K562 (cell line): ENCODE measurements around the gene BCAS3.

Source experiments
- CEBPB ChIP-seq: fragments of 450-650 bp; IDR thresholded peaks from 2 replicates; pipeline ENCODE4 v1.6.1; 2016; ENCODE audit warnings: missing genetic modification characterization, missing compliant biosample characterization
- KDM5B ChIP-seq: fragments of 200-600 bp; sonication (generic); IDR thresholded peaks from 2 replicates; pipeline ENCODE4 v1.6.1; 2012; ENCODE audit warnings: low read depth, mild to moderate bottlenecking, moderate library complexity, low read length, control low read depth, inconsistent platforms; ENCODE audit not compliant: insufficient replicate concordance
- MTA2 ChIP-seq: fragments of 450-650 bp; IDR thresholded peaks from 2 replicates; pipeline ENCODE4 v1.6.1; 2016; ENCODE audit warnings: low read depth
- TF ChIP-seq, protein P1 (sequence below): fragments of 250-450 bp; sonication (Bioruptor Pico); IDR thresholded peaks from 2 replicates; pipeline ENCODE4 v1.4.0; 2020; ENCODE audit warnings: mild to moderate bottlenecking, moderate library complexity
- TF ChIP-seq, protein P2 (sequence below): sonication (generic); formaldehyde crosslinking; IDR thresholded peaks from 2 replicates; pipeline ENCODE4 v1.8.0; 2022; ENCODE audit warnings: missing genetic modification reagents, mild to moderate bottlenecking, borderline replicate concordance
- TF ChIP-seq, protein P3 (sequence below), 3 experiments: IDR thresholded peaks in 2 of 3; conservative IDR thresholded peaks in 1 of 3; 2 replicates each; pipeline ENCODE4 v1.5.1; 2011 to 2012; ENCODE audit warnings: low read length in 3 of 3, mild to moderate bottlenecking in 3 of 3, control low read depth in 2 of 3, improper control_type of control experiment in 1 of 3, inconsistent platforms in 1 of 3, low read depth in 1 of 3, mixed read lengths in 1 of 3, moderate library complexity in 1 of 3; ENCODE audit not compliant: insufficient read depth in 2 of 3

DNA sequence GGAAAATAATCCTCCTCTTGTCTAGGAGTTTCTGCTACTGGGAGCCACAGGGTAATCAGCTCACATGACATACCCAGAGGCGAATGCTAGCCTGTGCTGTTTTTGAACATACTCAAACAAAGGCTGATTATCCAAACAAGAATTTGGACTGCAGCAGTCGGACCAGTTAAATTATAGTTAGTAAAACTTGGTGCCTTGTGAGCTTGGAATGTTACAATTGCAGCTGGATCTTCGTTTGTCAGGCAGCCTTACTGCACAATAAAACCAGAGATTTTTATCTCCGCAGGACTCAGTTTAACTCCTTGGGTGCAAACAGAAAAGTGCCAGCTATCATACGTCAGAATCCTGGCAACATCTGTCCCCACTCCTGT, 558.2 kb downstream of the BCAS3 start:
- TF ChIP-seq MTA2 (no peak), CEBPB (tag) (no peak), KDM5B (no peak)
- TF ChIP-seq, protein P1, sequence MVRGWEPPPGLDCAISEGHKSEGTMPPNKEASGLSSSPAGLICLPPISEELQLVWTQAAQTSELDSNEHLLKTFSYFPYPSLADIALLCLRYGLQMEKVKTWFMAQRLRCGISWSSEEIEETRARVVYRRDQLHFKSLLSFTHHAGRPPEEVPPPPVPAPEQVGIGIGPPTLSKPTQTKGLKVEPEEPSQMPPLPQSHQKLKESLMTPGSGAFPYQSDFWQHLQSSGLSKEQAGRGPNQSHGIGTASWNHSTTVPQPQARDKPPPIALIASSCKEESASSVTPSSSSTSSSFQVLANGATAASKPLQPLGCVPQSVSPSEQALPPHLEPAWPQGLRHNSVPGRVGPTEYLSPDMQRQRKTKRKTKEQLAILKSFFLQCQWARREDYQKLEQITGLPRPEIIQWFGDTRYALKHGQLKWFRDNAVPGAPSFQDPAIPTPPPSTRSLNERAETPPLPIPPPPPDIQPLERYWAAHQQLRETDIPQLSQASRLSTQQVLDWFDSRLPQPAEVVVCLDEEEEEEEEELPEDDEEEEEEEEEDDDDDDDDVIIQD (CRISPR knock-in tag), result no peak
- TF ChIP-seq, protein P2, sequence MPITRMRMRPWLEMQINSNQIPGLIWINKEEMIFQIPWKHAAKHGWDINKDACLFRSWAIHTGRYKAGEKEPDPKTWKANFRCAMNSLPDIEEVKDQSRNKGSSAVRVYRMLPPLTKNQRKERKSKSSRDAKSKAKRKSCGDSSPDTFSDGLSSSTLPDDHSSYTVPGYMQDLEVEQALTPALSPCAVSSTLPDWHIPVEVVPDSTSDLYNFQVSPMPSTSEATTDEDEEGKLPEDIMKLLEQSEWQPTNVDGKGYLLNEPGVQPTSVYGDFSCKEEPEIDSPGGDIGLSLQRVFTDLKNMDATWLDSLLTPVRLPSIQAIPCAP (CRISPR knock-in tag), result no peak
- TF ChIP-seq, protein P3, sequence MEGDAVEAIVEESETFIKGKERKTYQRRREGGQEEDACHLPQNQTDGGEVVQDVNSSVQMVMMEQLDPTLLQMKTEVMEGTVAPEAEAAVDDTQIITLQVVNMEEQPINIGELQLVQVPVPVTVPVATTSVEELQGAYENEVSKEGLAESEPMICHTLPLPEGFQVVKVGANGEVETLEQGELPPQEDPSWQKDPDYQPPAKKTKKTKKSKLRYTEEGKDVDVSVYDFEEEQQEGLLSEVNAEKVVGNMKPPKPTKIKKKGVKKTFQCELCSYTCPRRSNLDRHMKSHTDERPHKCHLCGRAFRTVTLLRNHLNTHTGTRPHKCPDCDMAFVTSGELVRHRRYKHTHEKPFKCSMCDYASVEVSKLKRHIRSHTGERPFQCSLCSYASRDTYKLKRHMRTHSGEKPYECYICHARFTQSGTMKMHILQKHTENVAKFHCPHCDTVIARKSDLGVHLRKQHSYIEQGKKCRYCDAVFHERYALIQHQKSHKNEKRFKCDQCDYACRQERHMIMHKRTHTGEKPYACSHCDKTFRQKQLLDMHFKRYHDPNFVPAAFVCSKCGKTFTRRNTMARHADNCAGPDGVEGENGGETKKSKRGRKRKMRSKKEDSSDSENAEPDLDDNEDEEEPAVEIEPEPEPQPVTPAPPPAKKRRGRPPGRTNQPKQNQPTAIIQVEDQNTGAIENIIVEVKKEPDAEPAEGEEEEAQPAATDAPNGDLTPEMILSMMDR (IDR thresholded peaks at IDR 0.05 in 2 of 3, conservative IDR thresholded peaks at IDR 0.05 in 1 of 3; ENCODE audit: insufficient read depth in 2 of 3, low read depth in 1 of 3, low read length in 3 of 3), result no peak
